NOMO-1 treated with dmso at 0.1 percent for 144 hours (cell line): Measurements from ENCODE around the gene PATZ1.

Experiments
- DNase-seq: peaks from one replicate; lab custom pipeline; 2025; ENCODE audit not compliant: unreplicated experiment; lab: John Stamatoyannopoulos, UW

PATZ1 gene

GRCh38 chr22:31284281-31285155 lies 61.6 kb downstream of the PATZ1 start:
- DNase-seq = no peak

GRCh38 chr22:31282748-31283468 lies 63.2 kb downstream of the PATZ1 start:
- no peak for DNase-seq

GRCh38 chr22:31281733-31282132 lies 64.4 kb downstream of the PATZ1 start:
- DNase-seq = no peak

GRCh38 chr22:31279821-31280505 lies 66.2 kb downstream of the PATZ1 start:
- DNase-seq = no peak

GRCh38 chr22:31279327-31279669 lies 66.8 kb downstream of the PATZ1 start:
- DNase-seq = no peak

GRCh38 chr22:31278626-31279326 lies 67.4 kb downstream of the PATZ1 start:
- no peak for DNase-seq

- no peak for DNase-seq
These were observed 68.0 kb downstream of the PATZ1 start for GRCh38 chr22:31278151-31278621.

GRCh38 chr22:31277741-31278140 lies 68.4 kb downstream of the PATZ1 start:
- no peak for DNase-seq

- no peak for DNase-seq
These were observed 69.5 kb downstream of the PATZ1 start for GRCh38 chr22:31276426-31277167.
